Testis (tissue), 3 donors: ENCODE data around the gene MRPL55. TPM values are rescaled to one million over a fixed set of nuclear protein-coding genes. Genes with fewer than 3 reads are reported as not detected.
A peak's percentile ranks its signal among the peaks of the same experiment; 100 is the strongest.

Experiments used
- DNase-seq: peaks from one replicate; pipeline ENCODE4 v3.0.0-alpha.2; 2019
- H3K27ac ChIP-seq, 2 donors: fragments of 200-600 bp; sonication (generic); one replicate each; pipeline ENCODE4 v1.5.1; 2019
- H3K27me3 ChIP-seq: fragments of 200-600 bp; sonication (generic); one replicate; pipeline ENCODE4 v1.5.1; 2019
- H3K36me3 ChIP-seq: fragments of 200-600 bp; sonication (generic); one replicate; pipeline ENCODE4 v1.5.1; 2017; ENCODE audit warnings: low read depth; ENCODE audit errors: missing control alignments
- H3K4me1 ChIP-seq: fragments of 200-600 bp; sonication (generic); one replicate; pipeline ENCODE4 v1.5.1; 2019
- H3K4me3 ChIP-seq, 2 donors: fragments of 200-600 bp; sonication (generic); one replicate each; pipeline ENCODE4 v1.5.1; 2017 to 2019
- H3K9me3 ChIP-seq: fragments of 200-600 bp; sonication (generic); one replicate; pipeline ENCODE4 v1.5.1; 2017
- POLR2A ChIP-seq: fragments of 450-650 bp; IDR thresholded peaks from one replicate; pipeline ENCODE4 v1.6.1; 2017; ENCODE audit warnings: antibody characterized with exemption, mild to moderate bottlenecking, moderate library complexity
- WGBS, 2 donors: methylation state at CpG; one replicate each; pipeline ENCODE4 v1.1.5; 2018; 5-methylcytosine and 5-hydroxymethylcytosine counted together
- intact Hi-C: fragments of 100-400 bp; cut with DNase I; formaldehyde crosslinking; loops from one replicate; pipeline ENCODE4 v1.15.1; 2023; ENCODE audit warnings: low total_unique reads
- polyA plus RNA-seq: library from polyadenylated mRNA; stranded (reverse); fragments of 350-450 nt; fragmentation: Illumina TruSeq; extraction: RNeasy Lipid Tissue Mini Kit (QIAGEN cat#74804); gene quantifications from one replicate; pipeline ENCODE4 v1.2.3, GENCODE V29; 2014; ENCODE audit warnings: low read depth, low replicate concordance; ENCODE audit not compliant: insufficient read depth
- total RNA-seq, 2 donors: library from RNA; depleted of rRNA; stranded (reverse); fragments of >200 nt; gene quantifications; one replicate each; pipeline ENCODE4 v1.2.3, GENCODE V29; 2016
- TF ChIP-seq, protein P1 (sequence below), 3 experiments: fragments of 450-650 bp in 2 of 3; fragments of 200-600 bp in 1 of 3; sonication (generic) in 1 of 3; IDR thresholded peaks; one replicate each; pipeline ENCODE4 v1.5.1; 2016 to 2019; ENCODE audit warnings: antibody characterized with exemption in 3 of 3, mild to moderate bottlenecking in 2 of 3, moderate library complexity in 1 of 3

MRPL55 gene
- total and polyA plus RNA-seq, 3 donors from 2014 or later, result 63.1 to 121 (median 102) TPM

GRCh38 chr1:228144993-228145343 lies 35.9 kb upstream of the MRPL55 start:
- no peak for TF ChIP-seq POLR2A
- TF ChIP-seq, protein P1, sequence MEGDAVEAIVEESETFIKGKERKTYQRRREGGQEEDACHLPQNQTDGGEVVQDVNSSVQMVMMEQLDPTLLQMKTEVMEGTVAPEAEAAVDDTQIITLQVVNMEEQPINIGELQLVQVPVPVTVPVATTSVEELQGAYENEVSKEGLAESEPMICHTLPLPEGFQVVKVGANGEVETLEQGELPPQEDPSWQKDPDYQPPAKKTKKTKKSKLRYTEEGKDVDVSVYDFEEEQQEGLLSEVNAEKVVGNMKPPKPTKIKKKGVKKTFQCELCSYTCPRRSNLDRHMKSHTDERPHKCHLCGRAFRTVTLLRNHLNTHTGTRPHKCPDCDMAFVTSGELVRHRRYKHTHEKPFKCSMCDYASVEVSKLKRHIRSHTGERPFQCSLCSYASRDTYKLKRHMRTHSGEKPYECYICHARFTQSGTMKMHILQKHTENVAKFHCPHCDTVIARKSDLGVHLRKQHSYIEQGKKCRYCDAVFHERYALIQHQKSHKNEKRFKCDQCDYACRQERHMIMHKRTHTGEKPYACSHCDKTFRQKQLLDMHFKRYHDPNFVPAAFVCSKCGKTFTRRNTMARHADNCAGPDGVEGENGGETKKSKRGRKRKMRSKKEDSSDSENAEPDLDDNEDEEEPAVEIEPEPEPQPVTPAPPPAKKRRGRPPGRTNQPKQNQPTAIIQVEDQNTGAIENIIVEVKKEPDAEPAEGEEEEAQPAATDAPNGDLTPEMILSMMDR (IDR thresholded peaks at IDR 0.05), result no peak
- WGBS, 2 donors, result 69 to 100% methylated on average over 2 to 8 of the region's 8 CpGs
- Histone ChIP-seq H3K27ac (peak overlapping the region; percentile 41 to 68), H3K27me3 (no peaks in the 10 kb centered on the region), H3K36me3 (no peaks in the 10 kb centered on the region), H3K4me3 (no peak overlapping the region), H3K9me3 (no peaks in the 10 kb centered on the region), H3K4me1 (peaks cover 73% of the 10 kb centered on the region)
- DNase-seq, result no peak
- intact Hi-C loops, result no loop called here

- no peak for TF ChIP-seq POLR2A
- TF ChIP-seq, protein P1 (IDR thresholded peaks at IDR 0.05), result no peak
- peaks cover 67% of the 10 kb centered on the region for H3K4me1 ChIP-seq
- H3K36me3 ChIP-seq, result no peaks in the 10 kb centered on the region
- H3K27ac ChIP-seq, result peak overlapping the region; percentile 41 to 68
- no peak for DNase-seq
- intact Hi-C loops, result no loop called here
- H3K27me3 ChIP-seq, result no peaks in the 10 kb centered on the region
- no peak overlapping the region for H3K4me3 ChIP-seq
- WGBS, 2 donors, result 84 to 86% methylated on average over 6 to 16 of the region's 16 CpGs
- no peaks in the 10 kb centered on the region for H3K9me3 ChIP-seq
These were observed 35.3 kb upstream of the MRPL55 start for GRCh38 chr1:228144193-228144992.

- no peaks in the 10 kb centered on the region for H3K36me3 ChIP-seq
- intact Hi-C loops, result no loop called here
- H3K27me3 ChIP-seq, result no peaks in the 10 kb centered on the region
- WGBS, 2 donors, result 85 to 93% methylated on average over 12 of the region's 12 CpGs
- TF ChIP-seq, protein P1 (IDR thresholded peaks at IDR 0.05), result no peak
- no peak for TF ChIP-seq POLR2A
- no peaks in the 10 kb centered on the region for H3K9me3 ChIP-seq
- H3K4me3 ChIP-seq, result no peak overlapping the region
- H3K4me1 ChIP-seq, result peaks cover 59% of the 10 kb centered on the region
- no peak overlapping the region for H3K27ac ChIP-seq
- no peak for DNase-seq
These were observed 34.5 kb upstream of the MRPL55 start for GRCh38 chr1:228143480-228144192.

DNA sequence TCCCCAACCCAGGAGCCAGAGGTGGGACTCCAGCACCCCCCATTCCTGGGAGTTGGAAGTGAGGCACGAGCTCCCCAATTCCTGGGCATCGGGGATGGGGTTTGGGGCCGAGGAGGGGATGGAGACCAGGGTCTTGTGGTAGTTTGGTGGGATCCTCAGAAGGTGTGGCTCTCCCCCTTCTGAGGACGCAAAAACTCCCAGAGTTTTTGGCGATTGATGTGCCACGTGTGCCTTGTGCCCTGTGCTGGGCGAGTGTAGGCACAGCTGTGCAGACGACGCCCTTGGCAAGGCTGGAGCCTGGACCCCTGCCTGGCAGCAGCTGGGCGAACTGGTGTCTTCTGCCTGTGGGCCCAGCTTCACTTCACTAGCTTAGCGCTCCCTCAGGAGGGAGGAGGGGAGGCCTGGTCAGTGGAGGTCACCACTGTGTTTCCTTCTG lies 33.6 kb upstream of the MRPL55 start:
- peak overlapping the region in 1 of 2 donors; percentile 99 for H3K27ac ChIP-seq
- TF ChIP-seq POLR2A, result no peak
- TF ChIP-seq, protein P1 (IDR thresholded peaks at IDR 0.05), result no peak
- intact Hi-C loops, result no loop called here

More for the DNA sequence above, 33.6 kb upstream of the MRPL55 start:
- Histone ChIP-seq H3K9me3 (no peaks in the 10 kb centered on the region), H3K4me3 (no peak overlapping the region), H3K36me3 (no peaks in the 10 kb centered on the region), H3K27me3 (no peaks in the 10 kb centered on the region), H3K4me1 (peaks cover 50% of the 10 kb centered on the region)
- 83 to 100% methylated on average over 3 to 11 of the region's 11 CpGs for WGBS, 2 donors
- DNase-seq, result no peak
